Measurements from ENCODE around the gene BMF.

DNA sequence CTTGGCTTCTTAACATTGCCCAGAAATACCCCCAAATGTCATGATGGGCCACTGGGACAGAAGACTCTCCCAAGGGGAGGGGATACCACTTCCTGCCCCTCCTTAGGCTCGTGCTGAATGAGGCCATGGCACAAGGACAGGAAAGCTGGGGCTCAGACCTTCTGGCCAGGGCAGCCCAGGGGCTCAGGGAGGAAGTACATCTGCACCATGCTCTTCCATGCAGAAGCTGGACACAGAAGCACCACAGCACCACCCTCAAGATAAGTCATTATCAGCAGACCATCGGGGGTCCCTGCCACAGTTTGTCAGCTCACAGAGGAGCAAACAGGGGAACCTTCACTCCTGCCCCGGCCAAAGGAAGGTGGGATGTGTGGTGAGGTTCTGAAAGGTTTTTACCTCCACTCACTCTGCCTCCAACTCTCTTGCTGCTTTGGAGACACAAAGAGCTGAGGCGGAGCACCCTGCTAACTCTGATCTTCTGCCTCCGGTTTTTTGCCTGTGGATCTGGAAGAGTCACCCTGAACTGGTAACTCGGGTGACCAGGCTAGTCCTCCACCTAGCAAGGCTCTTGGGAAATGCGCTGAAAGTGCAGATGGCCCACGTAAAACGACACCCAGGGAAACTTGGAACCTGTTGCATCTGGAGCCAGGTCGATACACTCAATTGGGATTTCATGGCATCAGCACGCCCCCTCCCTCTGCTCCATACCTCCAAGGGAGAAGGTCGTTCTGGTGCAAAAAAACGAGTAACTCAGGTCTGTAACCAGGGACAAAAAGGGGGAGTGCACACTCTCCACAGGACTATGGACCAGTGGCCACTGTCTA is 8.3 kb downstream of the BMF start:
- TF ChIP-seq POLR2A (IDR thresholded peaks at IDR 0.05; ENCODE audit: low read depth, low read length) = no peak
- TF ChIP-seq POLR2AphosphoS5 (IDR thresholded peaks at IDR 0.05; ENCODE audit: low read depth, low read length) = no peak

Measured in GM12892 (cell line).